Left lung (tissue), 10 donors: ENCODE results near the gene GC. TPM values are rescaled to one million over a fixed set of nuclear protein-coding genes. Genes with fewer than 3 reads are reported as not detected.
"Not testable (repeated sequence)": the region's sequence is repeated elsewhere in the genome, so short reads cannot be mapped to it uniquely, and the experiment has no call there.

ENCODE experiments used
- ATAC-seq: fragments of 200-7000 bp; cut with Tn5 transposase; one replicate; pipeline ENCODE4 v1.9.1; 2020; ENCODE audit warnings: moderate library complexity
- DNase-seq, 4 donors: peaks; one replicate each; pipeline ENCODE4 v3.0.0-alpha.2; 2013 to 2020
- H3K27ac ChIP-seq, 2 donors: fragments of 200-600 bp; sonication (generic) in 1 of 2; one replicate each; pipeline versions ENCODE4 v1.5.0 to v1.8.0; 2020 to 2021
- H3K27me3 ChIP-seq, 2 donors: fragments of 200-600 bp; sonication (generic) in 1 of 2; one replicate each; pipeline versions ENCODE4 v1.5.0 to v1.8.0; 2020 to 2021
- H3K36me3 ChIP-seq, 2 donors: fragments of 200-600 bp; sonication (generic) in 1 of 2; one replicate each; pipeline versions ENCODE4 v1.5.0 to v1.8.0; 2020 to 2021
- H3K4me1 ChIP-seq, 2 donors: fragments of 200-600 bp; one replicate each; pipeline ENCODE4 v1.8.0; 2021
- H3K4me3 ChIP-seq, 2 donors: fragments of 200-600 bp; sonication (generic) in 1 of 2; one replicate each; pipeline versions ENCODE4 v1.5.0 to v1.8.0; 2020 to 2021; ENCODE audit warnings: mild to moderate bottlenecking in 1 of 2
- H3K9me3 ChIP-seq, 2 donors: fragments of 200-600 bp; sonication (generic) in 1 of 2; one replicate each; pipeline versions ENCODE4 v1.5.0 to v1.8.0; 2020 to 2021
- CTCF ChIP-seq, 2 donors: fragments of 200-600 bp; sonication (generic) in 1 of 2; IDR thresholded peaks; one replicate each; pipeline versions ENCODE4 v1.5.0 to v1.8.0; 2021; ENCODE audit warnings: antibody characterized with exemption in 2 of 2
- intact Hi-C, 2 donors: fragments of 100-400 bp; cut with DNase I; formaldehyde crosslinking; loops; one replicate each; pipeline versions ENCODE4 v1.11.2 to v1.14.2; 2022
- polyA plus RNA-seq, 6 donors: library from polyadenylated mRNA; unstranded; fragments of 120-200 nt; gene quantifications; one replicate each; pipeline ENCODE4 v1.2.1, GENCODE V29; 2013; ENCODE audit not compliant: insufficient read length in 6 of 6
- total RNA-seq, 2 donors: library from RNA; stranded (reverse); fragmentation: NEBNext Ultra II Directional; extraction: Animal tissue kit (Norgen Biotek cat#: 25700); gene quantifications; one replicate each; pipeline ENCODE4 v1.2.1, GENCODE V29; 2021
- donor health status: DM: no; HTN: yes; CAD: no.
- donor health status: DM: no; HTN: no; CAD: no.

GC gene
- total and polyA plus RNA-seq, 8 donors: 0.77 to 1.1 TPM; not detected in 6

GRCh38 chr4:71827826-71828225 is 43.9 kb upstream of the GC start:
- no peak overlapping the region for H3K27ac ChIP-seq
- no peaks in the 10 kb centered on the region for H3K4me1 ChIP-seq
- intact Hi-C loops: no loop called here
- H3K9me3 ChIP-seq: no peaks in the 10 kb centered on the region
- no peak for DNase-seq
- TF ChIP-seq CTCF (IDR thresholded peaks at IDR 0.05): no peak
- H3K4me3 ChIP-seq: no peak overlapping the region
- no peaks in the 10 kb centered on the region for H3K36me3 ChIP-seq
- H3K27me3 ChIP-seq: no peaks in the 10 kb centered on the region
- ATAC-seq: no peak

GRCh38 chr4:71816676-71817303 is 32.9 kb upstream of the GC start:
- no peak for TF ChIP-seq CTCF (IDR thresholded peaks at IDR 0.05)
- Histone ChIP-seq H3K36me3 (no peaks in the 10 kb centered on the region), H3K9me3 (peaks cover 0 to under 1% of the 10 kb centered on the region in 2 donors), H3K4me3 (no peak overlapping the region), H3K27me3 (no peaks in the 10 kb centered on the region), H3K4me1 (no peaks in the 10 kb centered on the region), H3K27ac (no peak overlapping the region)
- no peak for DNase-seq
- intact Hi-C loops: no loop called here
- ATAC-seq: no peak

- Histone ChIP-seq H3K27ac (no peak overlapping the region), H3K36me3 (no peaks in the 10 kb centered on the region), H3K27me3 (no peaks in the 10 kb centered on the region), H3K4me3 (no peak overlapping the region), H3K9me3 (no peaks in the 10 kb centered on the region), H3K4me1 (no peaks in the 10 kb centered on the region)
- DNase-seq (no peak), ATAC-seq (no peak)
- TF ChIP-seq CTCF (IDR thresholded peaks at IDR 0.05): no peak
- intact Hi-C loops: no loop called here
Observed at GRCh38 chr4:71814433-71814832, 30.6 kb upstream of the GC start.

GRCh38 chr4:71809805-71810204 is 25.9 kb upstream of the GC start:
- ATAC-seq, H3K4me1 ChIP-seq, H3K9me3 ChIP-seq, H3K27me3 ChIP-seq, H3K27ac ChIP-seq, H3K4me3 ChIP-seq, DNase-seq, intact Hi-C loops, H3K36me3 ChIP-seq: not testable (repeated sequence)

GRCh38 chr4:71807469-71807868 is 23.6 kb upstream of the GC start:
- Histone ChIP-seq H3K4me1 (no peaks in the 10 kb centered on the region), H3K27ac (no peak overlapping the region), H3K36me3 (no peaks in the 10 kb centered on the region), H3K4me3 (no peak overlapping the region), H3K9me3 (no peaks in the 10 kb centered on the region), H3K27me3 (no peaks in the 10 kb centered on the region)
- intact Hi-C loops: no loop called here
- no peak for TF ChIP-seq CTCF (IDR thresholded peaks at IDR 0.05)
- no peak for DNase-seq
- no peak for ATAC-seq

GRCh38 chr4:71805230-71805629 is 21.4 kb upstream of the GC start:
- H3K27ac ChIP-seq, H3K27me3 ChIP-seq, H3K9me3 ChIP-seq, H3K4me1 ChIP-seq, ATAC-seq, DNase-seq, H3K36me3 ChIP-seq, intact Hi-C loops, H3K4me3 ChIP-seq: not testable (repeated sequence)

- H3K27ac ChIP-seq, H3K9me3 ChIP-seq, intact Hi-C loops, H3K27me3 ChIP-seq, H3K4me1 ChIP-seq, H3K4me3 ChIP-seq, ATAC-seq, DNase-seq, H3K36me3 ChIP-seq: not testable (repeated sequence)
Observed at GRCh38 chr4:71804017-71804697, 20.3 kb upstream of the GC start.
